RWPE2 (cell line): ENCODE results near the gene ADORA1.

ENCODE experiments used
- ATAC-seq: fragments of 200-7000 bp; cut with Tn5 transposase; 3 replicates; pipeline ENCODE4 v1.9.1; 2021; ENCODE audit warnings: low read depth
- DNase-seq: peaks from one replicate; pipeline ENCODE4 v3.0.0-alpha.2; 2020; ENCODE audit warnings: low spot score
- H3K27ac ChIP-seq: fragments of 450-650 bp; 2 replicates; pipeline ENCODE4 v1.5.1; 2017; ENCODE audit warnings: mild to moderate bottlenecking; ENCODE audit not compliant: poor library complexity, severe bottlenecking
- H3K27me3 ChIP-seq: fragments of 250-450 bp; sonication (Bioruptor Pico); 2 replicates; pipeline ENCODE4 v1.5.1; 2021; ENCODE audit warnings: mild to moderate bottlenecking, moderate library complexity; ENCODE audit not compliant: insufficient read depth, poor library complexity, severe bottlenecking
- H3K36me3 ChIP-seq: fragments of 250-450 bp; sonication (Bioruptor Pico); 2 replicates; pipeline ENCODE4 v1.5.1; 2020; ENCODE audit warnings: low read depth, mild to moderate bottlenecking, moderate library complexity
- H3K4me1 ChIP-seq: fragments of 250-450 bp; sonication (Bioruptor Pico); 2 replicates; pipeline ENCODE4 v1.5.1; 2021; ENCODE audit warnings: mild to moderate bottlenecking, moderate library complexity; ENCODE audit not compliant: insufficient read depth, poor library complexity, severe bottlenecking
- H3K4me3 ChIP-seq: fragments of 250-450 bp; sonication (Bioruptor Pico); 2 replicates; pipeline ENCODE4 v1.5.1; 2021; ENCODE audit warnings: mild to moderate bottlenecking, moderate library complexity; ENCODE audit not compliant: severe bottlenecking
- H3K9me3 ChIP-seq: fragments of 250-450 bp; sonication (Bioruptor Pico); 2 replicates; pipeline ENCODE4 v1.5.1; 2021; ENCODE audit warnings: mild to moderate bottlenecking, moderate library complexity; ENCODE audit not compliant: severe bottlenecking
- CTCF ChIP-seq: fragments of 450-650 bp; IDR thresholded peaks from one replicate; pipeline ENCODE4 v1.5.1; 2017; ENCODE audit warnings: mild to moderate bottlenecking, moderate library complexity; ENCODE audit not compliant: poor library complexity, severe bottlenecking

The ADORA1 gene

GRCh38 chr1:203098445-203098844 is 29.1 kb upstream of the ADORA1 start:
- Histone ChIP-seq H3K36me3 (no peaks in the 10 kb centered on the region), H3K27me3 (no peaks in the 10 kb centered on the region), H3K27ac (no peak overlapping the region), H3K9me3 (no peaks in the 10 kb centered on the region), H3K4me1 (peaks cover 8% of the 10 kb centered on the region), H3K4me3 (no peak overlapping the region)
- ATAC-seq (no peak), DNase-seq (no peak)
- TF ChIP-seq CTCF = no peak

GRCh38 chr1:203098914-203099520 is 28.5 kb upstream of the ADORA1 start:
- Histone ChIP-seq H3K4me1 (peaks cover 2% of the 10 kb centered on the region), H3K9me3 (no peaks in the 10 kb centered on the region), H3K4me3 (no peak overlapping the region), H3K36me3 (no peaks in the 10 kb centered on the region), H3K27ac (no peak overlapping the region), H3K27me3 (no peaks in the 10 kb centered on the region)
- no peak for TF ChIP-seq CTCF
- no peak for ATAC-seq
- no peak for DNase-seq

GRCh38 chr1:203099805-203100515 is 27.6 kb upstream of the ADORA1 start:
- no peaks in the 10 kb centered on the region for H3K36me3 ChIP-seq
- DNase-seq = no peak
- TF ChIP-seq CTCF = no peak
- no peak overlapping the region for H3K4me3 ChIP-seq
- ATAC-seq = no peak
- no peaks in the 10 kb centered on the region for H3K9me3 ChIP-seq
- no peak overlapping the region for H3K27ac ChIP-seq
- H3K27me3 ChIP-seq = no peaks in the 10 kb centered on the region
- no peaks in the 10 kb centered on the region for H3K4me1 ChIP-seq

GRCh38 chr1:203100516-203100869 is 27.0 kb upstream of the ADORA1 start:
- no peaks in the 10 kb centered on the region for H3K9me3 ChIP-seq

More at GRCh38 chr1:203100516-203100869, 27.0 kb upstream of the ADORA1 start:
- TF ChIP-seq CTCF = no peak
- ATAC-seq (no peak), DNase-seq (no peak)
- H3K27ac ChIP-seq = no peak overlapping the region
- H3K4me1 ChIP-seq = no peaks in the 10 kb centered on the region
- no peak overlapping the region for H3K4me3 ChIP-seq
- H3K36me3 ChIP-seq = no peaks in the 10 kb centered on the region
- no peaks in the 10 kb centered on the region for H3K27me3 ChIP-seq
